GM12892 (cell line): Measurements from ENCODE around the gene LDLRAD4.

ENCODE experiments used
- POLR2A ChIP-seq: IDR thresholded peaks from 2 replicates; pipeline ENCODE4 v1.6.1; 2011; ENCODE audit warnings: low read depth, low read length, control low read depth
- TAF1 ChIP-seq: IDR thresholded peaks from 2 replicates; pipeline ENCODE4 v1.6.1; 2011; ENCODE audit warnings: low read depth, mild to moderate bottlenecking, control low read depth, low read length, borderline replicate concordance

DNA sequence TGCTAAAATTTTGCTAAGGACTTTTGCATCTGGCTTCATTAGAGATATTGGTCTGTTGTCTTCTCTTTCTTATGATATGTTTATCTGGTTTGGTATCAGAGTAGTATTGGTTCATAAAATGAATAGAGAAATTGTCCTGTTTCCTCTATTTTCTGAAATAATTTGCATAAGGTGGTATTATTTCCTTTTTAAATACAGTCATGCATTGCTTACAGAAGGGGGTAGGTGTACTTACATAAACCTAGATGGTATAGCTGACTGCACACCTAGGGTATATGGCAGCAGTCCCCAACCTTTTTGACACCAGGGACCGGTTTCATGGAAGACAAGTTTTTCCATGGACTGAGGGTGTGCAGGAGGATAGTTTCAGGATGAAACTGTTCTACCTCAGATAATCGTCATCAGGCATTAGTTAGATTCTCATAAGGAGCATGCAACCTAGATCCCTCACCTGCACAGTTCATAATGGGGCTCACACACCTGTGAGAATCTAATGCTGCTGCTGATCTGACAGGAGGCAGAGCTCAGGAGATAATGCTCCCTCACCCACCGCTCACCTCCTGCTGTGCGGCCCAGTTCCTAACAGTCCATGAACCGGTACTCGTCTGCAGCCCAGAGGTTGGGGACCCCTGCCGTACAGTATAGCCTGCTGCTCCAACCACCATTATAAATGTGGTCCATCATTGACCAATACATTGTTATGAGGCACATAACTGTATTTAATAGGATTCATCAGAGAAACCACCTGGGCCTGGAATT lies 318.6 kb downstream of the LDLRAD4 start:
- TF ChIP-seq POLR2A = no peak
- TF ChIP-seq TAF1 = no peak
